Upper lobe of left lung (tissue), 6 donors: ENCODE results near the gene CCK. TPM values are rescaled to one million over a fixed set of nuclear protein-coding genes. Genes with fewer than 3 reads are reported as not detected.

Experiments
- ATAC-seq, 2 donors: fragments of 200-7000 bp; cut with Tn5 transposase; one replicate each; pipeline ENCODE4 v1.9.1; 2022; ENCODE audit warnings: mild to moderate bottlenecking in 2 of 2, moderate library complexity in 2 of 2; ENCODE audit not compliant: low FRiP score in 2 of 2
- DNase-seq, 2 donors: peaks; one replicate each; pipeline ENCODE4 v3.0.0-alpha.2; 2019 to 2020
- H3K27ac ChIP-seq, 4 donors: fragments of 200-600 bp; sonication (generic); one replicate each; pipeline ENCODE4 v1.5.1; 2016 to 2019
- H3K27me3 ChIP-seq, 4 donors: fragments of 200-600 bp; sonication (generic); one replicate each; pipeline ENCODE4 v1.5.1; 2017 to 2019
- H3K36me3 ChIP-seq, 4 donors: fragments of 200-600 bp; sonication (generic); one replicate each; pipeline ENCODE4 v1.5.1; 2016 to 2019
- H3K4me1 ChIP-seq, 4 donors: fragments of 200-600 bp; sonication (generic); one replicate each; pipeline ENCODE4 v1.5.1; 2018 to 2019
- H3K4me3 ChIP-seq, 4 donors: fragments of 200-600 bp; sonication (generic); one replicate each; pipeline ENCODE4 v1.5.1; 2017 to 2019; ENCODE audit warnings: mild to moderate bottlenecking in 2 of 4, moderate library complexity in 1 of 4
- H3K9me3 ChIP-seq, 4 donors: fragments of 200-600 bp; sonication (generic); one replicate each; pipeline ENCODE4 v1.5.1; 2018 to 2019
- CTCF ChIP-seq, 6 experiments: fragments of 450-650 bp in 4 of 6; fragments of 200-600 bp in 2 of 6; sonication (generic) in 2 of 6; IDR thresholded peaks; one replicate each; pipeline ENCODE4 v1.5.1; 2016 to 2019; ENCODE audit warnings: antibody characterized with exemption in 6 of 6
- EP300 ChIP-seq, 4 donors: sonication (generic); formaldehyde crosslinking; IDR thresholded peaks; one replicate each; pipeline ENCODE4 v1.5.1; 2017; ENCODE audit warnings: antibody characterized with exemption in 4 of 4, control low read depth in 2 of 4
- POLR2A ChIP-seq, 4 donors: fragments of 450-650 bp; IDR thresholded peaks; one replicate each; pipeline ENCODE4 v1.5.1; 2016 to 2017; ENCODE audit warnings: antibody characterized with exemption in 4 of 4, mild to moderate bottlenecking in 2 of 4
- POLR2AphosphoS5 ChIP-seq, 2 donors: sonication (generic); formaldehyde crosslinking; IDR thresholded peaks; one replicate each; pipeline ENCODE4 v1.5.1; 2017; ENCODE audit warnings: antibody characterized with exemption in 2 of 2
- WGBS, 2 donors: methylation state at CpG; one replicate each; pipeline ENCODE4 v1.1.5; 2017 to 2018; 5-methylcytosine and 5-hydroxymethylcytosine counted together
- total RNA-seq, 6 donors: library from RNA; depleted of rRNA in 4 of 6; stranded (reverse); fragments of >200 nt in 4 of 6; gene quantifications; one replicate each; pipeline versions ENCODE4 v1.1.0 to v1.2.1, GENCODE V29; 2016 to 2021
- donor health status: DM: no; HTN: no; CAD: no; lungs with moderate emphysema.
- donor health status: DM: no; HTN: yes; CAD: no; lungs with severe emphysema.

Gene CCK
- total RNA-seq, 6 donors from 2014 or later: 2.0 to 7.3 (median 3.3) TPM; not detected in 3

- Histone ChIP-seq H3K4me1 (no peaks in the 10 kb centered on the region), H3K27me3 (no peaks in the 10 kb centered on the region), H3K9me3 (no peaks in the 10 kb centered on the region), H3K4me3 (no peak overlapping the region), H3K27ac (no peak overlapping the region), H3K36me3 (no peaks in the 10 kb centered on the region)
- 64 to 81% methylated on average over 6 to 7 of the region's 7 CpGs for WGBS, 2 donors
- TF ChIP-seq EP300 (IDR thresholded peaks at IDR 0.05) (no peak), CTCF (IDR thresholded peaks at IDR 0.05) (no peak), POLR2A (IDR thresholded peaks at IDR 0.05) (no peak), POLR2AphosphoS5 (IDR thresholded peaks at IDR 0.05) (no peak)
- no peak for ATAC-seq
- no peak for DNase-seq
Observed at GRCh38 chr3:42257007-42257406, 9.0 kb downstream of the CCK start.

GRCh38 chr3:42256135-42256819, 9.7 kb downstream of the CCK start:
- WGBS, 2 donors: 88 to 91% methylated on average over 1 of the region's 1 CpG
- TF ChIP-seq EP300 (IDR thresholded peaks at IDR 0.05) (no peak), CTCF (IDR thresholded peaks at IDR 0.05) (no peak), POLR2A (IDR thresholded peaks at IDR 0.05) (no peak), POLR2AphosphoS5 (IDR thresholded peaks at IDR 0.05) (no peak)
- Histone ChIP-seq H3K27me3 (no peaks in the 10 kb centered on the region), H3K4me1 (no peaks in the 10 kb centered on the region), H3K36me3 (no peaks in the 10 kb centered on the region), H3K9me3 (no peaks in the 10 kb centered on the region), H3K27ac (no peak overlapping the region), H3K4me3 (no peak overlapping the region)
- DNase-seq (no peak), ATAC-seq (no peak)

- no peak for DNase-seq
- 50 to 60% methylated on average over 3 of the region's 3 CpGs for WGBS, 2 donors
- TF ChIP-seq POLR2A (IDR thresholded peaks at IDR 0.05): no peak
- no peak for TF ChIP-seq EP300 (IDR thresholded peaks at IDR 0.05)
- no peak for TF ChIP-seq CTCF (IDR thresholded peaks at IDR 0.05)
- H3K4me3 ChIP-seq: no peak overlapping the region
- no peaks in the 10 kb centered on the region for H3K9me3 ChIP-seq
- no peaks in the 10 kb centered on the region for H3K36me3 ChIP-seq
- no peak overlapping the region for H3K27ac ChIP-seq
- H3K27me3 ChIP-seq: no peaks in the 10 kb centered on the region
- H3K4me1 ChIP-seq: no peaks in the 10 kb centered on the region
- ATAC-seq: no peak
Observed at GRCh38 chr3:42254566-42254965, 11.4 kb downstream of the CCK start.

- TF ChIP-seq POLR2AphosphoS5 (IDR thresholded peaks at IDR 0.05) (no peak), CTCF (IDR thresholded peaks at IDR 0.05) (no peak), EP300 (IDR thresholded peaks at IDR 0.05) (no peak), POLR2A (IDR thresholded peaks at IDR 0.05) (no peak)
- no peak for ATAC-seq
Observed at GRCh38 chr3:42250761-42251160, 15.2 kb downstream of the CCK start.

GRCh38 chr3:42247576-42248027, 18.4 kb downstream of the CCK start:
- WGBS, 2 donors: 9 to 16% methylated on average over 9 of the region's 9 CpGs
- H3K36me3 ChIP-seq: no peaks in the 10 kb centered on the region
- no peak overlapping the region for H3K27ac ChIP-seq
- peak in 1 of 2 donors; percentile 41 for DNase-seq
- ATAC-seq: peak; percentile 66 to 68
- no peaks in the 10 kb centered on the region for H3K9me3 ChIP-seq
- H3K4me3 ChIP-seq: peak overlapping the region in 1 of 4 donors; percentile 18
- H3K27me3 ChIP-seq: no peaks in the 10 kb centered on the region
- peaks cover 0 to 7% (median 2%) of the 10 kb centered on the region in 4 donors for H3K4me1 ChIP-seq
- no peak for TF ChIP-seq EP300 (IDR thresholded peaks at IDR 0.05)
- TF ChIP-seq POLR2AphosphoS5 (IDR thresholded peaks at IDR 0.05): no peak
- TF ChIP-seq CTCF (IDR thresholded peaks at IDR 0.05): peak; percentile 21 to 74 (median 65)
- TF ChIP-seq POLR2A (IDR thresholded peaks at IDR 0.05): no peak

More at GRCh38 chr3:42250761-42251160, 15.2 kb downstream of the CCK start:
- no peak overlapping the region for H3K4me3 ChIP-seq
- H3K27me3 ChIP-seq: no peaks in the 10 kb centered on the region
- peaks cover 0 to 7% (median 2%) of the 10 kb centered on the region in 4 donors for H3K4me1 ChIP-seq
- H3K36me3 ChIP-seq: no peaks in the 10 kb centered on the region
- H3K9me3 ChIP-seq: no peaks in the 10 kb centered on the region
- no peak overlapping the region for H3K27ac ChIP-seq
- 88 to 100% methylated on average over 1 of the region's 1 CpG for WGBS, 2 donors
- DNase-seq: no peak
